SH-SY5Y (cell line): ENCODE results near the gene KLF7.

Experiments
- GATA2 ChIP-seq: IDR thresholded peaks from 2 replicates; pipeline ENCODE4 v1.6.1; 2011; ENCODE audit warnings: mild to moderate bottlenecking, low read depth, low read length
- GATA3 ChIP-seq: IDR thresholded peaks from 2 replicates; pipeline ENCODE4 v1.6.1; 2011; ENCODE audit warnings: low read depth, mild to moderate bottlenecking, low read length, moderate library complexity

Gene KLF7

GRCh38 chr2:207148020-207148419, 17.7 kb downstream of the KLF7 start:
- TF ChIP-seq GATA2 (no peak), GATA3 (no peak)

GRCh38 chr2:207144173-207144785, 21.5 kb downstream of the KLF7 start:
- TF ChIP-seq GATA3 (no peak), GATA2 (no peak)

GRCh38 chr2:207143215-207144172, 22.3 kb downstream of the KLF7 start:
- TF ChIP-seq GATA3 (no peak), GATA2 (no peak)

GRCh38 chr2:207142461-207142860, 23.3 kb downstream of the KLF7 start:
- TF ChIP-seq GATA3 (no peak), GATA2 (no peak)

GRCh38 chr2:207141386-207141785, 24.4 kb downstream of the KLF7 start:
- TF ChIP-seq GATA3: no peak
- TF ChIP-seq GATA2: no peak

GRCh38 chr2:207140265-207140664, 25.5 kb downstream of the KLF7 start:
- TF ChIP-seq GATA3: no peak
- TF ChIP-seq GATA2: no peak

GRCh38 chr2:207139552-207139951, 26.2 kb downstream of the KLF7 start:
- TF ChIP-seq GATA2 (no peak), GATA3 (no peak)

- TF ChIP-seq GATA2 (no peak), GATA3 (no peak)
Observed at GRCh38 chr2:207138627-207139297, 27.0 kb downstream of the KLF7 start.

- no peak for TF ChIP-seq GATA2
- no peak for TF ChIP-seq GATA3
Observed at GRCh38 chr2:207137596-207138337, 28.0 kb downstream of the KLF7 start.

- TF ChIP-seq GATA3 (no peak), GATA2 (no peak)
Observed at GRCh38 chr2:207136874-207137273, 28.9 kb downstream of the KLF7 start.

- no peak for TF ChIP-seq GATA3
- no peak for TF ChIP-seq GATA2
Observed at GRCh38 chr2:207135801-207136457, 29.8 kb downstream of the KLF7 start.

- no peak for TF ChIP-seq GATA3
Observed at GRCh38 chr2:207135340-207135739, 30.4 kb downstream of the KLF7 start.

- no peak for TF ChIP-seq GATA2
- TF ChIP-seq GATA3: no peak
Observed at GRCh38 chr2:207133820-207134519, 31.8 kb downstream of the KLF7 start.
